HG03439 (cell line): ENCODE data around the gene MBNL1.
"Not testable (repeated sequence)": the region's sequence is repeated elsewhere in the genome, so short reads cannot be mapped to it uniquely, and the experiment has no call there.

Source experiments
- ATAC-seq: cut with Tn5 transposase; IDR thresholded peaks from one replicate; pipeline ENCODE4 v1.9.1; 2021; ENCODE audit warnings: mild to moderate bottlenecking, moderate library complexity; ENCODE audit not compliant: unreplicated experiment

The MBNL1 gene

DNA sequence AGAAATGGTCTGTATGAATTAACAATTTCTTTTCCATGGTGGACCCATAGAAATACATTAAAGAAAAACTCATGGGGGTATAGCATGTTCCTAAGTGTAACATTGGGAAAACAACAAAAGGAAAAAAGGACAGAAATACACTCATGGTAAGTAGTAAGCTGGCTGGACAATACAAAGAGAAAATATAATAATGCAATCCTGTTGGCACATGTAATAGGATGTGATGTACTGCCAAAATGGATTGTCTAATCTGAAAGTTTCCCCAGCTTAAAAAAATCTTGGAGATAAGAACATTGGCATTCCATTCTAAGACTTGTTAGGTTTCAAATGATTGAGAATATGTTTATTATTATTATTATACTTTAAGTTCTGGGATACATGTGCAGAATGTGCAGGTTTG, 128.1 kb downstream of the MBNL1 start:
- ATAC-seq: no peak

DNA sequence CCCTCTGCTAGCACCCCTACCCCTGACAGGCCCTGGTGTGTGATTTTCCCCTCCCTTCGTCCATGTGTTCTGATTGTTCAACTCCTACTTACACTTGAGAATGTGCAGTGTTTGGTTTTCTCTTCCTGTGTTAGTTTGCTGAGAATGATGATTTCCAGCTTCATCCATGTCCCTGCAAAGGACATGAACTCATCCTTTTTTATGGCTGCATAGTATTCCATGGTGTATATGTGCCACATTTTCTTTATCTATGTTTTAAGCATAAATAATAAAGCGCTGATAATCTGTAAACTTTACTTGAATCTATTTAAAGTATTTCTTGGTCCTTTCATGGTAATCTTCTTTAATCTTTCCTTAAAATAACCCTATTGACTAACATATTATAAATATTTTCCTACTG, 128.6 kb downstream of the MBNL1 start:
- ATAC-seq: not testable (repeated sequence)

DNA sequence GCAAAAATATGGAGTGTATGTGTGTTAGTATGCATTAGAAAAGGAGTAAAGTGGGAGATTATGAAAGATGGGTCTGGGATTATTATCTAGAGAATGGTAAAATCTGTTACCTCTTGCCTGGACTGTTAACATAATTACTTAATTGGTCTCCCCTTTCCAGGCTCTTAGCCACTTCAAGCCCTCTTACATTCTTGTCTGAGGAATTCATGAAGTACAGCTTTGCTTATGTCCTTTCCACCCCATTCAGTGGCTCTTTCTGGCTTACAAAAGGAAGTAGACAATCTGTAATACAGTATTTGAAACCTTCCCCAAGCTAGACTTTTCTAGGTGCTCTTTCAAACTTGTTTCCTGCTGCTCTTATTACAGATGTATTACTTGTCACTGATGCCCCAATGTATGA, 129.8 kb downstream of the MBNL1 start:
- no peak for ATAC-seq

DNA sequence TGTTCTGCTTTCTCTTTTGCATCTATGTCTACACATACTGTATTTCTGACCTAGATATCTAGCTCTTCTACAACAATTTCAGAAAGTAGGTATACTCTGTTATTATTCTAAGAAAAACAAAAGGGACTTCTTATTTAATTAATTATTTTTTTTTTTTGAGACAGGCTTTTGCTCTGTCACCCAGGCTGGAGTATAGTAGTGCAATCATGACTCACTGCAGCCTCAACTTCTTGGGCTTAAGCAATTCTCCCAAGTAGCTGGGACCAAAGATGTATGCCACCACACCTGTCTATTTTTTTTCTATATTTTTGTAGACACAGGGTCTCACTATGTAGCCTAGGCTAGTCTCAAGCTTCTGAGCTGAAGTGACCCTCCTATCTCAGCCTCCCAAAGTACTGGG, 130.6 kb downstream of the MBNL1 start:
- ATAC-seq: no peak

DNA sequence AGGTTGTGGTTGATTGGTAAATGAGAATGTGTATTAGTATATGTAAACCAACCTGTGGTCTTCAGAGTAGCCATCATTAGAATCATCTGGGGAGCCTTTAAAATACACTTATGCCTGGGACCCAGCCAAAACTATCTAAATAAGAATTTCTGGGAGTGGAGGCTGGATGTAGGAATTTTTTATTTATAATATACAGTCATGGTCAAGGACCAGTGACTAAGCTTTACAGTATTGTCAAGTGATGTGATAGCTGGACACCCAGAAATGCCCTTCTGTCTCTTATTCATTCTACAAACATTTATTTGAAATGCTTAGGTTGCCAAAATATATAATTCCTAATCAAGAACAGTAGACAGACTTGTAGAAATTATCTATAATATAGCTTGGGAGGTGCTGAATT, 132.2 kb downstream of the MBNL1 start:
- no peak for ATAC-seq

DNA sequence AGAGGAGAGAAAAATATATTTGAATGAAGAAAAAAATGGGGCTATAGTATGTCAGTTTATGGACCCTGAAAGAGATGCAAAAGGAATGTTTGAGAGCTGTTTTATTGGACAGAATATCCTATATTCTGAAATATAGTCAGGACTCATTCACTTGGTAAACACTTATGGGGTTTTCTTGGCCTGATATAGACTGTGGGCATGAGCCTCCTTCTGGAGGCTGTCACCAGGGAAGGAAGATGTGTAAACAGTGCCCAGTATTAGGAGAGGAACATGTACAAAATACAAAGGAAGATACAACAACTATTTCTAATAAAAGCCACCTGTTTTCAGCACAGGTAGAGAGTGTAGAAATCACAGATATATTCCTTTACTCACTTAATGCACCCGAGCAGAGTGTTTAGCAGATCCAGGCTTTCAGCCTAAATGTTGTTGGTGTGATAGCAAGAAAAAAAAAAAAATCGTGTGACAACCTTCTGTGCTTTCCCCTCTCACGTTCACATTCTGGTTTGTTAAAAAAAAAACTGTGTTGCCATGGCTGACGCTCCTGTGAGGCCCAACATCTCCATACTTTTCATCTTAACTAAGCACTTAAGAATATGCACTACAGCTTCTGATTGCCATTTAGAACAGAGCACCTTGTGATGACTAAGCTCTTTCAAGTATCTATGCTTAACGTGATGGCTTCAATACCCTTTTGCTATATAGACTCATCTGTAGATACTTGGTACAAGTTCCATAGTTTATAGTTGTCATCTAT, 134.1 kb downstream of the MBNL1 start:
- no peak for ATAC-seq

DNA sequence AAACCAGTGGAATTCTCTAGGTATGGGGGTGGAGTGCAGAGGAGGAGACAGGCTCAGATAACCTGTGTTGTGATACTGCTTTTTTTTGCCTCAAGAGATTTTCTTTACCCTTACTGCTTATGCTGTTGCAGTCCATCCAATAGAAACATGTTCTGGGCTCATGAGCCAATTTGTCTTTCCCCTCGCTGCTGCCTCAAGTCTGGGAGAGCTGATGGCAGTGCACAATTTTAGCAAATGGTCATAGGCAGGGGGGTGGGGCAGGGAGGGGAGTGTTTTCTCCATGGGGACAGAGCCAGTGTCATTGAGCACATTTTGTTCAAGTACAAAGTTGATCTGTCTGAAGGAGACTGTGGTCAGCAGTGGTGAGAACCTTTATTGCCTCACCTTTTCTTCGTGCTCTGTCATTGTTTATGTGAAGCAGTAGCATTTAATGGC, 134.9 kb downstream of the MBNL1 start:
- ATAC-seq: no peak

DNA sequence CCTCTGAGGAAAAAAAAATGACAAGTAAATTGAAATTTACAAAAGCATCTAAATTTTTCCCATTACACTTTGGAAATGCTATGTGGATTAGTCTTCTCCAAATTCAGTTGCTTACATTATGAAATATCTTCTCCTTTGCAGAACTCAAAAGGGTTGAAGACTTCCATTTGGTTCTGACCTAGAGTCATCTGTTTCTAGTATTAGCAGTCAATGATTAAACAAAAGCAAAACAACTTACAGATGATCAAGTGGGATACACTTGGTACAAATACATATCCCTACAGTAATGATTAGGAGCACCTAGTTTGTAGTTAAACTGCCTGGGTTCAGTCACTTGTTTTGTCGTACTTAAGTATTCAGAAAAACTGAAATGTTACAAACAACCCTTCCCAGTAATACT, 136.2 kb downstream of the MBNL1 start:
- no peak for ATAC-seq

DNA sequence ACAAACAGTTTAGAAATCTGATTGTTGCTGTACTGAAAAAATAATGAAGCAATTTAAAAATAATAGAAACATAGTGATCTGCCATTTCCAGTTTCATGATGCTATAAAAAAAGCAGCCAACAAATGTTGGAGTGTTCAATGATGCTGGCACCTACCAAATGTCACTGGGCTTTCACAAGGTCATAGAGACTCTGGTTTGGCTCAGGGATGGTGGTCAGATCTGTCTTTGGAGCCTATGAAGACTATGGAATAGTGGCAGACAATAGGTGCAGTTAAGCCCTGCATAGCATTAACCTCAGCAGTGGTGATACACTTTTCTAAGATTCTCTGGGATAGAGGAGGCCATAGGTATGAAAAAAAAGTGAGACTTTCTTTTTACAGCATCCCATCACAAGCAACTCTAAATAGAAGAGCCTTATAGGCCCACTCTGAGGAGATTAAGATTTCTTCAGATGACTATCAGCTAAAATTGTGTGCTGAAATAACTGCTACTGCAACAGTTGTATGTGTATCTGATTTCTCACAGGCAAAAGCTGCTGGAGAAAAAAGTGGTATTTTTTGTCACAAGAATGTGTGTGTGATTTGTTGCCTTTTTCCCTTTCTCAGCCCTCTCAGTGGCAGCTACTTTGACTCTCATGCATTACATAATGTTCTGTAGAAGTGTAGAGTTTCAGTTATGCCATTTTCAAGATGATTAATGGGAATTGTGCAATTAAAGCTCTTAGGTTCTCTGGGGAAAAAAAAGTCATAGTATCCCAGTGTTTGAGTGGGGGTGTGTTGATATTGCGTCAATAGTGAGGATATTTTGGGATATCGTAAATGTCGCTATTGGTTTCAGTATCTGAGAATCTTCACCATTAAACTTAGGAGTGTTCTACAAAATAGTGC, 137.4 kb downstream of the MBNL1 start:
- no peak for ATAC-seq

DNA sequence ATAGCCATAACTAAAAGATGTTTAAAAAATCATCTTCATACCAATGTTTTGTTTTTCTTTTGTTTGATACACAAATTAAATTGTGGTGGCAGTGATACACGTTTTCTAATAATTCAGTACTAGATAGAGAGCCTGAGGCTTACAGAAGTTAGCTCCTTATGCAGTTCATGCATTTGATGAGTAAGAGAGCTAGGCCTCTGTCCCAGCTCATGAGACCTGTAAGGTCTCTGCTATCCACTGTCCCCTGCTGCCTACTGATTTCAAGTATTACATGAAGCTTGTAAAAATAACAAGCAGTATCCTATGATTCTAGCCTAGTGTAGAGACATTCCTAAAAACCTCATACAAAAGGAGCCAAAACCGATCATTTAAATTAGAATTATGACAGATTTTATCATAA, 144.5 kb downstream of the MBNL1 start:
- ATAC-seq: no peak

DNA sequence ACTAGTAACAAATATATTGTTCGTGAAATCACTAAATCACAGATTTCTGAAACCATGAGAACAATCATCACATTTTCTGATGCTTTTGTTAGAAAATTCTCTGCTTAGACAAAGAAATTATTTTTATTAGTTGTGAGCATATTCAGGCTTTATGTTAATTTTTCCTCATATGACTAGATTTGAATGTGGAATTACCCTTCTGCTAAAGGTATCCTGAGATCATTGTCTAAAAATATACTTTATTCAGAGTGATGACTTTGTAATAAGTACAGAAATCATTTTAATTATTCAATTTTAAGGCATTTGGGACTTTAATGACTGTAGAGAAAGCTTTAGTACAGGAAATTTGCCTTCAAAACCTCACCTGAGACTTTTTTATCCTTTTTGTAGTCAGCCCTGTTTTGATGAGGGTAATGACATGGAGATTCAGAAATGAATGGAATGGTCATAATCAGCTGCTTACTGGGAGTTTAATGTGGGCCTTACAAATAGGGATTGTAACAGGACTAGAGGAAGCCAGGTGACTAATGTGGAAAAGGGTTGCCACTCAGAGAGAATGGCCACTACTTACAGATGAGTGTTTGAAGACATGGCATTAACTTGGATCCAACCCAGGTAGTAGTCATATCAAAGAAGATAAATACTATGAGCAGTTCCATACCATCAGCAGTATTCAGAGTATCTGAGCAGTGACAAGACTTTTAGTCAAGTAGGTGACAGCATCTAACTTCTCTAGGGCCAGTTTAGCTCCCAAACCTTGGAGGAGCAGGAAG, 148.3 kb downstream of the MBNL1 start:
- no peak for ATAC-seq

DNA sequence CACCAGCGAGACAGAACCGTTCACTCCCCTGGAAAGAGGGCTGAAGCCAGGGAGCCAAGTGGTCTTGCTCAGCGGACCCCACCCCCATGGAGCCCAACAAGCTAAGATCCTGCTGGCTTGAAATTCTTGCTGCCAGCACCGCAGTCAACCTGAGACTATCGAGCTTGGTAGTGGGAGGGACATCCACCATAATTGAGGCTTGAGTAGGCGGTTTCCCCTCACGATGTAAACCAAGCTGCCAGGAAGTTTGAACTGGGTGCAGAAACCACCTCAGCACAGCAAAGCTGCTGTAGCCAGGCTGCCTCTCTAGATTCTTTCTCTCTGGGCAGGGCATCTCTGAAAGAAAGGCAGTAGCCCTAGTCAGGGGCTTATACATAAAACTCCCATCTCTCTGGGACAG, 151.0 kb downstream of the MBNL1 start:
- ATAC-seq: no peak

DNA sequence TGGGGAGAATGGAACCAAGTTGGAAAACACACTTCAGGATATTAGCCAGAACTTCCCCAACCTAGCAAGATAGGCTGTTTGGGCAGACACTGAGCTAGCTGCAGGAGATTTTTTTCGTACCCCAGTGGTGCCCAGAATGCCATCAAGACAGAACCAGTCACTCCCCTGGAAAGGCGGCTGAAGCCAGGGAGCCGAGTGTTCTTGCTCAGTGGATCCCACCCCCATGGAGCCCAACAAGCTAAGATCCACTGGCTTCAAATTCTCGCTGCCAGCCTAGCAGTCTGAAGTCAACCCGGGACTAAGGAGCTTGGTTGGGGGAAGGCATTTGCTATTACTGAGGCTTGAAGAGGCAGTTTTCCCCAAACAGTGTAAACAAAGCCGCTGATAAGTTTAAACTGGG, 152.4 kb downstream of the MBNL1 start:
- no peak for ATAC-seq

DNA sequence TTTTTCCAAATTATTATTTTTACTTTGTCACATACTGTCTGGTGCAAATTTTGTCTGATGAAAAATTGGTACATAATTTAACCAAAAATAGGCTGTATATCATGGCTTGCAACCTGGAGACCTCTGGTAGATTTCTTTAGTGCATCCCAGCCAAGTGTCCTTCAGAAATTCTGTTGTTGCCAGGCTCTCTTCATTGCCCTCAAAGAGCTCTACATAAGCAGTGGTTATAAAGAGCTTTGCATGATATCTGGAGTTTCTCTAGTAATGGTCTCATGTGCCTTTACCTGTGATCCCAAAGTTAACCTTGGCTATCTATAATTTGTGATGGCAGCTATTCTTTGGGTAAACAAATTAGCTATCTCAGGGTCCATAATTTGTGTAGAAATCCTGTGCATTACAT, 157.7 kb downstream of the MBNL1 start:
- no peak for ATAC-seq

DNA sequence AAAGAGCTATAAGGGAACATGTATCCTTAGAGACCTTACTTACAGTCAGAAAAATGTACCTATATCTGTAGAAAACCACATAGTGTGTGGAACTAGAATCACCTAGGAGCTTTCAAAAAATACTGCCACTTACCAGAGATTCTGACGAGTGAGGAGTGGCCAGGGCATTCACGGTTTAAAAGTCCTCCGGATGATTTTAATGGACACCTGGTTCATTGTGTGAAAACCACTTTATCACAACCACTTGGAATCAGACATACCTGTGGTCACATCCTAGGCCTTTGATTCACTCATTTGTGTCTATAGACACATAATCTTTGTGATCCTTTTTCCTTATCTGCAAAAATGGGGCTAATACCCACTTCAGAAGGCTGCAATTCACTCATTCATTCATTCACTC, 159.8 kb downstream of the MBNL1 start:
- ATAC-seq: no peak

DNA sequence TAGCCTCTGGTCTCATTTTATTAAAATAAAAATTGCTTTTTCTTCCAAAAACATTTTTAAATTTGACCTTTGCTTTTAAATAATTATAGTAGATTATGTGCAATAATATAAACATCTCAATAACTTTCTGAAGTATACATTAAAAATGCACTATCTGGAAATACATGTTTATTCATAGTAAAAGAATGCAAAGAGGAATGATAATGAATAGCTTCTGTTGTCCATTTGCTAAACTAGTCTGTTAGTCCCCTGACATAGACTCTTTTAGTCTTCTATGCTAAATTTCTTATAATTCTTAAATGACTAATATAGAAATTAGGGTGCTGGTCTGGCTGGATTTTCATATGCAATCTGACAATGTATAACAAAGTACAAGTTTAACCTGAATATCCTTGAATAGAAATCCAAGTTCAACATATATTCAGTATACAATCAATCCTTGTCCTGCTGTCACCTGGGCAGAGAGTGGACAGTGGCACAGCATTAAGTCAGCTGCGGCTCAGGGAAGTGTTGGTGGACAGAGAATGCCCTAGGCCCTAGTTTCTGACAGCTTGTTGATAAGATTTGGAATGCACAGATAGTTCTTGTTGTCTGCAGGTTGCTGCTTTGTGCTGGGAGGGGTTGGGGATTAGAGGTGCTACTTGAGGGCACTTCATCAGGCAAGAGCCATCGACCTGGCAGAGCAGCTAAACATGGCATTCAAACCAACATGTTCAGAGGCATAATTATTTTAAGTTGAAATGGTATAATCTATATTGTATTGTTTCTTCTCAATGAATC, 161.7 kb downstream of the MBNL1 start:
- no peak for ATAC-seq

DNA sequence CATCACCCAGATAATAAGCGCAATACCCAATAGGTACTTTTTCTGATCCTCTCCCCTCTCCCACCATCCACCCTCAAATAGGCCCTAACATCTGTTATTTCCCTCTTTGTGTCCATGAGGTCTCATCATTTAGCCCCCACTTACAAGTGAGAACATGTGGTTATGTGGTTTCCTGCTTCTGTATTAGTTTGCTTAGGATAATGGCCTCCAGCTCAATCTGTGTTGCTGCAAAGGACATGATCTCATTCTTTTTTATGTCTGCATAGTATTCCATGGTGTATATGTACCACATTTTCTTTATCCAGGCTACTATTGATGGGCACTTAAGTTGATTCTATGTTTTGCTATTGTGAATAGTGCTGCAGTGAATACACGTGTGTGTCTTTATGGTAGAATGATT, 165.4 kb downstream of the MBNL1 start:
- no peak for ATAC-seq

DNA sequence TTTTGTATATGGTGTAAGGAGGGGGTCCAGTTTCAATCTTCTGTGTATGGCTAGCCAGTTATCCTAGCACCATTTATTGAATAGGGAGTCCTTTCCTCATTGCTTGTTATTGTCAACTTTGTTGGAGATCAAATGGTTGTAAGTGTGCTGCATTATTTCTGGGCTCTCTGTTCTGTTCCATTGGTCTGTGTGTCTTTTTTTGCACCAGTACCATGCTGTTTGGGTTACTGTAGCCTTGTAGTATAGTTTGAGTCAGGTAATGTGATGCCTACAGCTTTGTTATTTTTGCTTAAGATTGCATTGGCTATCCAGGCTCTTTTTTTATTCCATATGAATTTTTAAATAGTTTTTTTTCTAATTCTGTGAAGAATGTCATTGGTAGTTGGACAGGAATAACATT, 166.5 kb downstream of the MBNL1 start:
- not testable (repeated sequence) for ATAC-seq

DNA sequence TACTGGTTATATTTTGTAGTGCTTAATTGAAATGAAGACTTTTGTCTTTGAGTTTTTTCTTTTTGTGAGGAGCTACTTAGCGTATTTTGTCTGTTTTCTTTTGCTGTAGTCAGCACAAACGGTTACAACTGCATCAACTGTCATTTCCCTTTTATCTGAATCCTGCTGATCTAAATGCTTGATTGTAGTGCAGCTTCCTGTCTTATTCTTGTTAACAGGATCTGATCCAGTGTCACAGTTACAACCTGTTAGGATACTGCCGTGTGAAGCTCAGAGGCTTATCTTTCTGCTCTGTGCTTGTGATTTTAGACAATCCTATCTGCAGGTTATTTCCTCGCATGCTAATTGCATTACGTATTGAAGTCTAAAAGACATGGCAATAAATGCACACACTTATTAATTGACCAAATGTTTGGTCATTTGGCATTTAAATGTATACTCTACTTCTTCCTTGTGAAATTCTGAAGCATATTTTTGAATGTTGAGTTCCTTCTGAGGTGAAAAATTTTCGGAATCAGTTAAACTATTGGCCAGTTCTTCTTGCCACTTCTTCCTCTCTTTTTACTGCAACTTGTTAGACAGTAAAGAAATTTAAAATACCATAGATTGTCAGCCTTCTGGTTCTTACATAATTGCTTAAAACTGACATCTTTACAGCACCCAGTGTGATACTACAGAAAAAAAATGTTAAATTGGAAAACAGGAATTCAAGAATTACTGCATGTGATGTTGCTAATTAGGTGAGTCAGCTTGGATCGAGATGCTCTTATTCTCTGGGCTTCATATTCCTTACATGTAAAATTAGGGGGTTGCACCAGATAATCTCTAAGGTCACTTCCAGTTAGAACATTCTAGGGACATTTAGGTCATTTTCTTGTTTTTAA, 168.2 kb downstream of the MBNL1 start:
- no peak for ATAC-seq

DNA sequence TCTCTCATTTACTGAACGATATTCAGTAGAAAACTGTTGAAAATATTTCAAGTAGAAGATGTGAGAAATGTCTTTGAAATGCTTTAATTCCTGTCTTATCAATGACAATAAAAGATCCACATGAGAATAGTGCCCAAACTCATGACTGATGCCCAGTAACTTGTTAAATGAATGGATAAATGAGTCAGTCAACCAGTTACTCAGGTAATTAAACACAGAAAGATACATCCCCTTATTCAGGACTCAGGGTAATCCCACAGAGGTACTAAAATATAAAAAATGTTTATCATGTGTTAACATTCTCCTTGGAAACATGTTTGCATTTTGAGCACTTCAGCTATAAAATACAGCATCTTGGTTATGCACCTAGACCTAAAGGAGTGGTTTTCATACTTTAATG, 169.5 kb downstream of the MBNL1 start:
- no peak for ATAC-seq
